C4-2B (cell line): ENCODE data around the gene EPB41L2.
"Not testable (repeated sequence)": the region's sequence is repeated elsewhere in the genome, so short reads cannot be mapped to it uniquely, and the experiment has no call there.

Experiments
- H3K27ac ChIP-seq: fragments of 450-650 bp; 2 replicates; pipeline ENCODE4 v1.5.1; 2017
- CTCF ChIP-seq: fragments of 450-650 bp; conservative IDR thresholded peaks from 2 replicates; pipeline ENCODE4 v1.5.1; 2017; ENCODE audit warnings: mild to moderate bottlenecking
- ZFX ChIP-seq: fragments of 450-650 bp; IDR thresholded peaks from 2 replicates; pipeline ENCODE4 v1.6.1; 2017

Gene EPB41L2

GRCh38 chr6:130955755-130956154 lies 107.3 kb downstream of the EPB41L2 start:
- TF ChIP-seq ZFX (no peak), CTCF (no peak)
- H3K27ac ChIP-seq, result no peak overlapping the region

- no peak overlapping the region for H3K27ac ChIP-seq
- no peak for TF ChIP-seq ZFX
These were observed 113.5 kb downstream of the EPB41L2 start for GRCh38 chr6:130949553-130949952.

- TF ChIP-seq ZFX (no peak), CTCF (no peak)
- H3K27ac ChIP-seq, result no peak overlapping the region
These were observed 115.6 kb downstream of the EPB41L2 start for GRCh38 chr6:130947464-130947863.

- no peak overlapping the region for H3K27ac ChIP-seq
These were observed 117.0 kb downstream of the EPB41L2 start for GRCh38 chr6:130946076-130946475.

GRCh38 chr6:130945401-130945919 lies 117.6 kb downstream of the EPB41L2 start:
- TF ChIP-seq ZFX, result no peak
- TF ChIP-seq CTCF, result no peak
- H3K27ac ChIP-seq, result no peak overlapping the region

More at GRCh38 chr6:130946076-130946475, 117.0 kb downstream of the EPB41L2 start:
- TF ChIP-seq ZFX (no peak), CTCF (no peak)

- no peak overlapping the region for H3K27ac ChIP-seq
- no peak for TF ChIP-seq ZFX
- TF ChIP-seq CTCF, result no peak
These were observed 118.6 kb downstream of the EPB41L2 start for GRCh38 chr6:130944486-130944885.

GRCh38 chr6:130943738-130944137 lies 119.3 kb downstream of the EPB41L2 start:
- no peak overlapping the region for H3K27ac ChIP-seq
- TF ChIP-seq CTCF, result no peak
- no peak for TF ChIP-seq ZFX

GRCh38 chr6:130942752-130943151 lies 120.3 kb downstream of the EPB41L2 start:
- not testable (repeated sequence) for H3K27ac ChIP-seq
